OCI-LY1 (cell line): Measurements from ENCODE around the gene TMEM144.

ENCODE experiments used
- CTCF ChIP-seq: fragments of 200-600 bp; sonication (generic), shearing (Covaris generic); IDR thresholded peaks from 2 replicates; pipeline ENCODE4 v1.5.1; 2017; ENCODE audit warnings: mild to moderate bottlenecking, antibody characterized with exemption, low read length, moderate library complexity, mixed read lengths
- EZH2 ChIP-seq: fragments of 200-600 bp; sonication (generic), shearing (Covaris generic); IDR thresholded peaks from 2 replicates; pipeline ENCODE4 v1.8.0; 2017; ENCODE audit warnings: borderline replicate concordance, mixed run types, mild to moderate bottlenecking, antibody characterized with exemption, low read length, moderate library complexity, mixed read lengths

GRCh38 chr4:158214856-158215255 is 4.6 kb downstream of the TMEM144 start:
- TF ChIP-seq CTCF (no peak), EZH2 (no peak)
